Lower leg skin (tissue), 3 donors: ENCODE measurements around the gene DNAH8.

Experiments
- CTCF ChIP-seq, 3 donors: fragments of 450-650 bp; IDR thresholded peaks; one replicate each; pipeline ENCODE4 v1.5.1; 2016; ENCODE audit warnings: antibody characterized with exemption in 3 of 3, mild to moderate bottlenecking in 3 of 3, moderate library complexity in 2 of 3
- POLR2A ChIP-seq, 2 donors: fragments of 450-650 bp; IDR thresholded peaks; one replicate each; pipeline ENCODE4 v1.6.1; 2016 to 2017; ENCODE audit warnings: antibody characterized with exemption in 2 of 2, mild to moderate bottlenecking in 1 of 2, moderate library complexity in 1 of 2

GRCh38 chr6:38755874-38756273 is 40.8 kb downstream of the DNAH8 start:
- TF ChIP-seq CTCF (IDR thresholded peaks at IDR 0.05) (no peak), POLR2A (IDR thresholded peaks at IDR 0.05) (no peak)
